Upper lobe of right lung (tissue), 1 donor: Measurements from ENCODE around the gene NPY. TPM values are rescaled to one million over a fixed set of nuclear protein-coding genes. Genes with fewer than 3 reads are reported as not detected.
"Not testable (repeated sequence)": the region's sequence is repeated elsewhere in the genome, so short reads cannot be mapped to it uniquely, and the experiment has no call there.

Experiments
- ATAC-seq: fragments of 200-7000 bp; cut with Tn5 transposase; one replicate; pipeline ENCODE4 v1.9.1; 2020; ENCODE audit warnings: mild to moderate bottlenecking, moderate library complexity
- DNase-seq: peaks from one replicate; pipeline ENCODE4 v3.0.0-alpha.2; 2020
- H3K27ac ChIP-seq: fragments of 200-600 bp; one replicate; pipeline ENCODE4 v1.8.0; 2022
- H3K27me3 ChIP-seq: fragments of 200-600 bp; one replicate; pipeline ENCODE4 v1.8.0; 2022; ENCODE audit warnings: mild to moderate bottlenecking
- H3K36me3 ChIP-seq: fragments of 200-600 bp; one replicate; pipeline ENCODE4 v1.8.0; 2022
- H3K4me1 ChIP-seq: fragments of 200-600 bp; one replicate; pipeline ENCODE4 v1.8.0; 2022
- H3K4me3 ChIP-seq: fragments of 200-600 bp; one replicate; pipeline ENCODE4 v1.8.0; 2022; ENCODE audit warnings: mild to moderate bottlenecking
- H3K9me3 ChIP-seq: fragments of 200-600 bp; one replicate; pipeline ENCODE4 v1.8.0; 2022
- CTCF ChIP-seq: fragments of 200-600 bp; IDR thresholded peaks from one replicate; pipeline ENCODE4 v1.8.0; 2022; ENCODE audit warnings: antibody characterized with exemption
- intact Hi-C: fragments of 100-400 bp; cut with DNase I; formaldehyde crosslinking; loops from one replicate; pipeline ENCODE4 v1.11.0; 2022
- total RNA-seq: library from RNA; stranded (reverse); fragmentation: NEBNext Ultra II Directional; extraction: Animal tissue kit (Norgen Biotek cat#: 25700); gene quantifications from one replicate; pipeline ENCODE4 v1.2.1, GENCODE V29; 2021
- donor health status: DM: no; HTN: yes; CAD: no; lungs with severe emphysema.

Gene NPY
- total RNA-seq, 1 donor from 2014 or later: not detected

GRCh38 chr7:24249266-24249665, 34.7 kb upstream of the NPY start:
- DNase-seq (no peak), ATAC-seq (no peak)
- intact Hi-C loops: no loop called here
- no peaks in the 10 kb centered on the region for H3K27me3 ChIP-seq
- H3K36me3 ChIP-seq: no peaks in the 10 kb centered on the region
- H3K9me3 ChIP-seq: no peaks in the 10 kb centered on the region
- no peak for TF ChIP-seq CTCF
- no peaks in the 10 kb centered on the region for H3K4me1 ChIP-seq
- no peak overlapping the region for H3K27ac ChIP-seq
- no peak overlapping the region for H3K4me3 ChIP-seq

DNA sequence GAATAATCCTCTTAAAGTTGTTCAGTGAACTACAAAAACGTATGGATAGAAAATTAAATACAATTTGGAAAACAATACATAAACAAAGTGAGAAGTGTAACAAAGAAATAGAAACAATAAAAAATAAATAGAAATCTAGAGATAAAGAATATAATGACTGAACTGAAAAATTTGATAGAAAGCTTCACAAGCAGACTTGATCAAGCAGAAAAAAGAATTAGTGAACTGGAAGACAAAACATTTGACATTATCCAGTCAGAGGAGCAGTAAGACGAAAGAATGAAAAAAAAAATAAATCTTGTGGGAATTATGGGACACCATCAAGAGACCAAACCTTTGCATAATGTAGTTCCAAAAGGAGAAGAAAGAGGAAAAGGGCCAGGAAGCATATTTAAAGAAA, 32.4 kb upstream of the NPY start:
- H3K9me3 ChIP-seq: no peaks in the 10 kb centered on the region
- no peaks in the 10 kb centered on the region for H3K36me3 ChIP-seq
- intact Hi-C loops: no loop called here
- H3K27me3 ChIP-seq: no peaks in the 10 kb centered on the region
- TF ChIP-seq CTCF: no peak
- ATAC-seq: no peak
- no peaks in the 10 kb centered on the region for H3K4me1 ChIP-seq
- H3K27ac ChIP-seq: no peak overlapping the region
- H3K4me3 ChIP-seq: no peak overlapping the region
- DNase-seq: no peak

DNA sequence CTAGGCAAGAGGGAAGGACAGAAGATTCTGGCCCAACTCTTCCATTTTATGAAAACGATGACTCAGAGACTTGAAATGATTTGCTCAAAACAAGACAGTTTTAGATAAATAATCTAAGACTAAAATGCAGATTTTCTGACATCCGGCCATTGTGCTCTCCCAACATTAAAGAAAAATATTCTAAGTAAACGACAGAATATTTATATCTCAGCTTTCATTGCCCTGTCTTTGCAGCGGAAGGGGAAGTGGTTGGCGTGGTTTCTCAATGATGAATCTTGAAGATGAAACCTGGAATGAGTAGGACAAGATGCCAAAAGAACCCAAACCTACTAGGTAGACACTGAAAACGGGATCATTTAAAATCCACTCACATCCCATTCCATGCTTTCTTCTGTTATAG, 28.9 kb upstream of the NPY start:
- ATAC-seq (no peak), DNase-seq (no peak)
- H3K27me3 ChIP-seq: no peaks in the 10 kb centered on the region
- no peaks in the 10 kb centered on the region for H3K4me1 ChIP-seq
- intact Hi-C loops: no loop called here
- no peaks in the 10 kb centered on the region for H3K9me3 ChIP-seq
- no peaks in the 10 kb centered on the region for H3K36me3 ChIP-seq
- H3K27ac ChIP-seq: no peak overlapping the region
- TF ChIP-seq CTCF: no peak
- H3K4me3 ChIP-seq: no peak overlapping the region

DNA sequence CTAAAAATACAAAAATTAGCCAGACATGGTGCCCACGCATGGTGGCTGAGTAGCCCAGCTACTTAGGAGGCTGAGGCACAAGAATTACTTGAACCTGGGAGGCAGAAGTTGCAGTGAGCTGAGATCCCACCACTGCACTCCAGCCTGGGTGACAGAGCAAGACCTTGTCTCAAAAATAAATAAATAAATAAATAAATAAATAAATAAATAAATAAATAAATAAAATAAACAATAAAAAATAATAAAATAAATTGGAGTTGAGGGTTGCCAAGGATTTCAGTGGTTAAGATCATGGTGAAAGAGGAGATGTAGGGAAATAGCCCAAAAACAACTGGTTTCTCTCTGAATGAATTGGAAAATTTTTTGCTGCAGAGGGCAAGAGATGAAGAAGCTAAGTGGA, 25.7 kb upstream of the NPY start:
- H3K36me3 ChIP-seq, ATAC-seq, H3K27ac ChIP-seq, H3K4me3 ChIP-seq, DNase-seq, H3K4me1 ChIP-seq, H3K9me3 ChIP-seq, H3K27me3 ChIP-seq, intact Hi-C loops: not testable (repeated sequence)

GRCh38 chr7:24271938-24272337, 12.1 kb upstream of the NPY start:
- Histone ChIP-seq H3K9me3 (no peaks in the 10 kb centered on the region), H3K36me3 (no peaks in the 10 kb centered on the region), H3K27ac (no peak overlapping the region), H3K27me3 (no peaks in the 10 kb centered on the region), H3K4me1 (no peaks in the 10 kb centered on the region), H3K4me3 (no peak overlapping the region)
- DNase-seq (no peak), ATAC-seq (no peak)
- intact Hi-C loops: no loop called here
- no peak for TF ChIP-seq CTCF

DNA sequence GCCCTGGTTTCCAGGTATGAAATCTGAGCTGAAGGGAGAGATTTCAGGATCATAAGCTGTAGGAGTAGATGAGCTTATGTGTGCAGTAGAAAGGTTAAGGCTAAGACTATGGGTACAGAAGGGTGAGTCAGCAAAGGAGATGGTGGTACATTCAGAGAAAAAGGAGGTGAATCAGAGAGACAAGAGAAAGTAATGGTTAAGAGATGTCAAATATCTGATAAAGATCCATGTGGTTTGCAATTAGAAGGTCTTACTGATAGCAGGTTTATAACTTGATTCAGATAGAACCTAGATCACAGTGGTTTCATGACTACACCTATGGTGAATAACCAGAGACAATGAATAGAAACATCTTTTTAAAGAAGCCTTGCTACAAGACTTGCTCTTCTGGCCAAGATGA, 4.5 kb upstream of the NPY start:
- intact Hi-C loops: no loop called here
- no peak for ATAC-seq

More for the DNA sequence above, 4.5 kb upstream of the NPY start:
- no peak for DNase-seq
- Histone ChIP-seq H3K36me3 (no peaks in the 10 kb centered on the region), H3K9me3 (no peaks in the 10 kb centered on the region), H3K27me3 (peaks cover 33% of the 10 kb centered on the region), H3K27ac (no peak overlapping the region), H3K4me1 (peaks cover 5% of the 10 kb centered on the region), H3K4me3 (no peak overlapping the region)
- no peak for TF ChIP-seq CTCF
